Testis (tissue), 3 donors: ENCODE results near the gene TMEM61. TPM values are rescaled to one million over a fixed set of nuclear protein-coding genes. Genes with fewer than 3 reads are reported as not detected.

Experiments
- DNase-seq: peaks from one replicate; pipeline ENCODE4 v3.0.0-alpha.2; 2019
- H3K27ac ChIP-seq, 2 donors: fragments of 200-600 bp; sonication (generic); one replicate each; pipeline ENCODE4 v1.5.1; 2019
- H3K27me3 ChIP-seq: fragments of 200-600 bp; sonication (generic); one replicate; pipeline ENCODE4 v1.5.1; 2019
- H3K36me3 ChIP-seq: fragments of 200-600 bp; sonication (generic); one replicate; pipeline ENCODE4 v1.5.1; 2017; ENCODE audit warnings: low read depth; ENCODE audit errors: missing control alignments
- H3K4me1 ChIP-seq: fragments of 200-600 bp; sonication (generic); one replicate; pipeline ENCODE4 v1.5.1; 2019
- H3K4me3 ChIP-seq, 2 donors: fragments of 200-600 bp; sonication (generic); one replicate each; pipeline ENCODE4 v1.5.1; 2017 to 2019
- H3K9me3 ChIP-seq: fragments of 200-600 bp; sonication (generic); one replicate; pipeline ENCODE4 v1.5.1; 2017
- CTCF ChIP-seq, 3 experiments: fragments of 450-650 bp in 2 of 3; fragments of 200-600 bp in 1 of 3; sonication (generic) in 1 of 3; IDR thresholded peaks; one replicate each; pipeline ENCODE4 v1.5.1; 2016 to 2019; ENCODE audit warnings: antibody characterized with exemption in 3 of 3, mild to moderate bottlenecking in 2 of 3, moderate library complexity in 1 of 3
- POLR2A ChIP-seq: fragments of 450-650 bp; IDR thresholded peaks from one replicate; pipeline ENCODE4 v1.6.1; 2017; ENCODE audit warnings: antibody characterized with exemption, mild to moderate bottlenecking, moderate library complexity
- WGBS, 2 donors: methylation state at CpG; one replicate each; pipeline ENCODE4 v1.1.5; 2018; 5-methylcytosine and 5-hydroxymethylcytosine counted together
- intact Hi-C: fragments of 100-400 bp; cut with DNase I; formaldehyde crosslinking; loops from one replicate; pipeline ENCODE4 v1.15.1; 2023; ENCODE audit warnings: low total_unique reads
- polyA plus RNA-seq: library from polyadenylated mRNA; stranded (reverse); fragments of 350-450 nt; fragmentation: Illumina TruSeq; extraction: RNeasy Lipid Tissue Mini Kit (QIAGEN cat#74804); gene quantifications from one replicate; pipeline ENCODE4 v1.2.3, GENCODE V29; 2014; ENCODE audit warnings: low read depth, low replicate concordance; ENCODE audit not compliant: insufficient read depth
- total RNA-seq, 2 donors: library from RNA; depleted of rRNA; stranded (reverse); fragments of >200 nt; gene quantifications; one replicate each; pipeline ENCODE4 v1.2.3, GENCODE V29; 2016

TMEM61 gene
- total and polyA plus RNA-seq, 3 donors from 2014 or later, result 0.31 to 1.4 (median 1.1) TPM

- H3K9me3 ChIP-seq, result no peaks in the 10 kb centered on the region
- intact Hi-C loops, result no loop called here
- DNase-seq, result no peak
- H3K27me3 ChIP-seq, result no peaks in the 10 kb centered on the region
- H3K4me3 ChIP-seq, result no peak overlapping the region
- H3K36me3 ChIP-seq, result no peaks in the 10 kb centered on the region
- TF ChIP-seq POLR2A, result no peak
- no peak for TF ChIP-seq CTCF (IDR thresholded peaks at IDR 0.05)
- no peaks in the 10 kb centered on the region for H3K4me1 ChIP-seq
- whole genome bisulfite sequencing, 2 donors, result 91 to 98% methylated on average over 8 to 15 of the region's 15 CpGs
- H3K27ac ChIP-seq, result no peak overlapping the region
Observed at GRCh38 chr1:54986025-54986424, 5.6 kb downstream of the TMEM61 start.

- H3K27me3 ChIP-seq, result no peaks in the 10 kb centered on the region
- no peak overlapping the region for H3K27ac ChIP-seq
- no peaks in the 10 kb centered on the region for H3K4me1 ChIP-seq
- WGBS, 2 donors, result 94 to 95% methylated on average over 2 to 3 of the region's 3 CpGs
- intact Hi-C loops, result no loop called here
- no peak for DNase-seq
- no peaks in the 10 kb centered on the region for H3K36me3 ChIP-seq
- no peak overlapping the region for H3K4me3 ChIP-seq
- no peak for TF ChIP-seq POLR2A
- no peak for TF ChIP-seq CTCF (IDR thresholded peaks at IDR 0.05)
- H3K9me3 ChIP-seq, result no peaks in the 10 kb centered on the region
Observed at GRCh38 chr1:54986533-54986932, 6.1 kb downstream of the TMEM61 start.

- H3K4me1 ChIP-seq, result no peaks in the 10 kb centered on the region
- intact Hi-C loops, result no loop called here
- DNase-seq, result no peak
- TF ChIP-seq CTCF (IDR thresholded peaks at IDR 0.05) (no peak), POLR2A (no peak)
- H3K27ac ChIP-seq, result no peak overlapping the region
- H3K27me3 ChIP-seq, result no peaks in the 10 kb centered on the region
- 38 to 59% methylated on average over 2 of the region's 2 CpGs for WGBS, 2 donors
- H3K36me3 ChIP-seq, result no peaks in the 10 kb centered on the region
- H3K9me3 ChIP-seq, result no peaks in the 10 kb centered on the region
- H3K4me3 ChIP-seq, result no peak overlapping the region
Observed at GRCh38 chr1:54987427-54987826, 7.0 kb downstream of the TMEM61 start.

GRCh38 chr1:54987919-54988705, 7.7 kb downstream of the TMEM61 start:
- intact Hi-C loops, result no loop called here
- Histone ChIP-seq H3K4me1 (no peaks in the 10 kb centered on the region), H3K27ac (no peak overlapping the region), H3K4me3 (no peak overlapping the region), H3K9me3 (no peaks in the 10 kb centered on the region), H3K36me3 (no peaks in the 10 kb centered on the region), H3K27me3 (no peaks in the 10 kb centered on the region)
- no peak for DNase-seq
- WGBS, 2 donors, result 81 to 90% methylated on average over 4 to 8 of the region's 8 CpGs
- no peak for TF ChIP-seq POLR2A
- TF ChIP-seq CTCF (IDR thresholded peaks at IDR 0.05), result no peak

- Histone ChIP-seq H3K27ac (no peak overlapping the region), H3K9me3 (no peaks in the 10 kb centered on the region), H3K27me3 (no peaks in the 10 kb centered on the region), H3K4me3 (no peak overlapping the region), H3K36me3 (no peaks in the 10 kb centered on the region), H3K4me1 (no peaks in the 10 kb centered on the region)
- no peak for DNase-seq
- intact Hi-C loops, result no loop called here
- WGBS, 2 donors, result 92 to 98% methylated on average over 4 of the region's 4 CpGs
- TF ChIP-seq POLR2A (no peak), CTCF (IDR thresholded peaks at IDR 0.05) (no peak)
Observed at GRCh38 chr1:54988975-54989374, 8.5 kb downstream of the TMEM61 start.
